IMR-90 (cell line): ENCODE results near the gene ZMIZ1. TPM values are rescaled to one million over a fixed set of nuclear protein-coding genes. Genes with fewer than 3 reads are reported as not detected.

Source experiments
- ATAC-seq: fragments of 200-7000 bp; cut with Tn5 transposase; 2 replicates; pipeline ENCODE4 v1.9.1; 2020; ENCODE audit warnings: low read depth, mild to moderate bottlenecking, moderate library complexity
- BruUV-seq: library from RNA; stranded (reverse); fragments of 400-500 nt; replicated peaks from 2 replicates; lab custom pipeline; 2021; lab: Mats Ljungman, UMichigan
- CTCF ChIA-PET: fragments of 300-600 bp; formaldehyde crosslinking; extraction: SDS; loops from one replicate; lab custom pipeline; 2021; ENCODE audit warnings: antibody characterized with exemption; lab: Yijun Ruan, JAX
- POLR2A ChIA-PET: fragments of 300-600 bp; sonication (Branson Sonifier 250); formaldehyde crosslinking; loops from one replicate; lab custom pipeline; 2022; ENCODE audit warnings: antibody characterized with exemption; ENCODE audit not compliant: unreplicated experiment; lab: Charles Lee
- DNase-seq: peaks from one replicate; pipeline ENCODE4 v3.0.0; 2013
- H2AFZ ChIP-seq: replicated peaks from 2 replicates; pipeline ENCODE3; 2013; ENCODE audit warnings: low read length, mild to moderate bottlenecking; ENCODE audit not compliant: poor library complexity
- H2AK5ac ChIP-seq: 2 replicates; pipeline ENCODE4 v1.6.1; 2013; ENCODE audit warnings: low read depth, low read length, inconsistent platforms
- H2AK9ac ChIP-seq: replicated peaks from 2 replicates; pipeline ENCODE3; 2013; ENCODE audit warnings: mild to moderate bottlenecking, low read depth, low read length, moderate library complexity; ENCODE audit not compliant: poor library complexity
- H2BK120ac ChIP-seq: 2 replicates; pipeline ENCODE4 v1.6.1; 2013; ENCODE audit warnings: low read depth, low read length, inconsistent platforms
- H2BK15ac ChIP-seq: 3 replicates; pipeline ENCODE4 v1.6.1; 2013; ENCODE audit warnings: low read depth, low read length, inconsistent platforms
- H2BK20ac ChIP-seq: 2 replicates; pipeline ENCODE4 v1.6.1; 2013; ENCODE audit warnings: low read depth, mild to moderate bottlenecking, inconsistent platforms, low read length, moderate library complexity
- H2BK5ac ChIP-seq: 2 replicates; pipeline ENCODE4 v1.6.1; 2013; ENCODE audit warnings: mild to moderate bottlenecking, low read depth, low read length, inconsistent platforms; ENCODE audit not compliant: poor library complexity, severe bottlenecking
- H3K14ac ChIP-seq: replicated peaks from 2 replicates; pipeline ENCODE4 v1.6.1; 2013; ENCODE audit warnings: low read depth, low read length, inconsistent platforms
- H3K18ac ChIP-seq: 2 replicates; pipeline ENCODE4 v1.6.1; 2013; ENCODE audit warnings: low read depth, low read length, control low read depth
- H3K23ac ChIP-seq: 2 replicates; pipeline ENCODE4 v1.6.1; 2013; ENCODE audit warnings: low read depth, low read length, inconsistent platforms
- H3K27ac ChIP-seq: 2 replicates; pipeline ENCODE4 v1.5.1; 2013; ENCODE audit warnings: mild to moderate bottlenecking, control low read depth, low read length; ENCODE audit not compliant: insufficient read depth
- H3K27me3 ChIP-seq: 2 replicates; pipeline ENCODE4 v1.6.1; 2013; ENCODE audit warnings: low read length; ENCODE audit not compliant: control insufficient read depth, insufficient read depth
- H3K36me3 ChIP-seq: 2 replicates; pipeline ENCODE4 v1.6.1; 2013; ENCODE audit warnings: low read length, mixed read lengths; ENCODE audit not compliant: control insufficient read depth, insufficient read depth
- H3K4ac ChIP-seq: 2 replicates; pipeline ENCODE4 v1.6.1; 2013; ENCODE audit warnings: low read depth, low read length, inconsistent platforms
- H3K4me1 ChIP-seq: 2 replicates; pipeline ENCODE4 v1.6.1; 2013; ENCODE audit warnings: low read length, mixed read lengths; ENCODE audit not compliant: control insufficient read depth, insufficient read depth
- H3K4me2 ChIP-seq: 2 replicates; pipeline ENCODE4 v1.6.1; 2013; ENCODE audit warnings: low read depth, mild to moderate bottlenecking, control low read depth, low read length, moderate library complexity
- H3K4me3 ChIP-seq: 2 replicates; pipeline ENCODE4 v1.5.1; 2013; ENCODE audit warnings: low read depth, mild to moderate bottlenecking, control low read depth, low read length, moderate library complexity; ENCODE audit not compliant: insufficient read depth
- H3K56ac ChIP-seq: 2 replicates; pipeline ENCODE4 v1.6.1; 2013; ENCODE audit warnings: low read length, inconsistent platforms; ENCODE audit not compliant: insufficient read depth; ENCODE audit errors: extremely low read depth
- H3K79me1 ChIP-seq, 2 experiments: 2 replicates each; pipeline ENCODE4 v1.6.1; 2013; ENCODE audit warnings: low read length in 2 of 2, inconsistent platforms in 1 of 2, low read depth in 1 of 2
- H3K9ac ChIP-seq: 2 replicates; pipeline ENCODE4 v1.6.1; 2013; ENCODE audit warnings: low read depth, low read length, control low read depth
- H3K9me1 ChIP-seq: 2 replicates; pipeline ENCODE4 v1.6.1; 2013; ENCODE audit warnings: low read length, inconsistent platforms; ENCODE audit not compliant: insufficient read depth
- H3K9me3 ChIP-seq: 2 replicates; pipeline ENCODE4 v1.6.1; 2013; ENCODE audit warnings: low read length; ENCODE audit not compliant: control insufficient read depth, insufficient read depth
- H4K20me1 ChIP-seq: 2 replicates; pipeline ENCODE4 v1.6.1; 2013; ENCODE audit warnings: low read length, inconsistent platforms; ENCODE audit not compliant: insufficient read depth
- H4K5ac ChIP-seq: 2 replicates; pipeline ENCODE4 v1.6.1; 2013; ENCODE audit warnings: mild to moderate bottlenecking, low read depth, low read length, control low read depth
- H4K8ac ChIP-seq, 2 experiments: 2 replicates each; pipeline ENCODE4 v1.6.1; 2013; ENCODE audit warnings: low read depth in 2 of 2, low read length in 2 of 2, control low read depth in 1 of 2, inconsistent platforms in 1 of 2
- H4K91ac ChIP-seq: 2 replicates; pipeline ENCODE4 v1.6.1; 2013; ENCODE audit warnings: low read depth, low read length, inconsistent platforms; ENCODE audit not compliant: insufficient read depth
- BHLHE40 ChIP-seq: fragments of 150-350 bp; IDR thresholded peaks from 2 replicates; pipeline ENCODE4 v1.6.1; 2016; ENCODE audit warnings: mild to moderate bottlenecking, low read depth, low read length
- CEBPB ChIP-seq: IDR thresholded peaks from 2 replicates; pipeline ENCODE4 v1.6.1; 2012; ENCODE audit warnings: low read depth, low read length, improper control_type of control experiment
- CHD1 ChIP-seq: IDR thresholded peaks from 2 replicates; pipeline ENCODE4 v1.6.1; 2012; ENCODE audit warnings: low read depth, low read length, improper control_type of control experiment
- CTCF ChIP-seq: conservative IDR thresholded peaks from 2 replicates; pipeline ENCODE4 v1.5.1; 2012; ENCODE audit warnings: mild to moderate bottlenecking, low read depth, low read length, improper control_type of control experiment
- FOS ChIP-seq: fragments of 150-350 bp; IDR thresholded peaks from 2 replicates; pipeline ENCODE4 v1.6.1; 2016; ENCODE audit warnings: low read depth, low read length
- NFE2L2 ChIP-seq: fragments of 150-350 bp; IDR thresholded peaks from 2 replicates; pipeline ENCODE4 v1.6.1; 2016; ENCODE audit warnings: low read depth, mild to moderate bottlenecking, low read length
- POLR2A ChIP-seq: IDR thresholded peaks from 2 replicates; pipeline ENCODE4 v1.6.1; 2012; ENCODE audit warnings: mild to moderate bottlenecking, low read depth, low read length
- RAD21 ChIP-seq: IDR thresholded peaks from 2 replicates; pipeline ENCODE4 v1.6.1; 2012; ENCODE audit warnings: low read length, improper control_type of control experiment
- RCOR1 ChIP-seq: IDR thresholded peaks from 2 replicates; pipeline ENCODE4 v1.6.1; 2012; ENCODE audit warnings: mild to moderate bottlenecking, low read length, improper control_type of control experiment; ENCODE audit not compliant: insufficient replicate concordance
- SMC3 ChIP-seq: fragments of 150-350 bp; IDR thresholded peaks from 2 replicates; pipeline ENCODE4 v1.6.1; 2016; ENCODE audit warnings: low read depth, mild to moderate bottlenecking, antibody characterized with exemption, low read length, moderate library complexity
- USF2 ChIP-seq: fragments of 150-350 bp; IDR thresholded peaks from 2 replicates; pipeline ENCODE4 v1.6.1; 2017; ENCODE audit warnings: mild to moderate bottlenecking, antibody characterized with exemption, low read length, low read depth
- WGBS, 2 experiments: methylation state at CpG; one replicate each; pipeline versions ENCODE4 v1.1.5 to v1.1.7; 2013; ENCODE audit warnings: missing lambda C conversion rate in 2 of 2; ENCODE audit not compliant: insufficient read length in 1 of 2; ENCODE audit errors: extremely low coverage in 2 of 2; 5-methylcytosine and 5-hydroxymethylcytosine counted together
- dilution Hi-C: fragments of 300-500 bp; cut with HindIII; formaldehyde crosslinking; loops from one replicate; pipeline ENCODE4 v1.14.3; 2018; ENCODE audit warnings: low sequenced_read_pairs; ENCODE audit not compliant: unreplicated experiment
- in situ Hi-C: fragments of 300-500 bp; cut with MboI; formaldehyde crosslinking; loops from 3 replicates; pipeline ENCODE4 v1.14.3; 2019; ENCODE audit warnings: low sequenced_read_pairs, inconsistent platforms, mixed read lengths
- intact Hi-C: fragments of 100-400 bp; cut with micrococcal nuclease; formaldehyde crosslinking; loops from 2 replicates; pipeline ENCODE4 v1.10.0; 2022
- polyA plus RNA-seq, 3 experiments: library from polyadenylated mRNA; depleted of rRNA; stranded (reverse); fragments of >200 nt; gene quantifications; 2 replicates each; pipeline ENCODE4 v1.2.3, GENCODE V29; 2012; ENCODE audit warnings: low replicate concordance in 1 of 3
- total RNA-seq: library from RNA; depleted of rRNA; stranded (reverse); fragments of >200 nt; gene quantifications from 2 replicates; pipeline ENCODE4 v1.2.3, GENCODE V29; 2012

Gene ZMIZ1
- total and polyA plus RNA-seq, 2 of the 4 experiments (the other 2 are of a cell fraction): 6.6 to 48.7 TPM

- peak overlapping the region; percentile 47 for H4K91ac ChIP-seq
- H3K9me1 ChIP-seq: peaks cover 50% of the 10 kb centered on the region
- H3K4ac ChIP-seq: peak overlapping the region; percentile 63; the same call in 1 of the 2 replicates
- TF ChIP-seq BHLHE40 (no peak), RAD21 (no peak), CTCF (no peak), CHD1 (no peak), RCOR1 (no peak), CEBPB (no peak), FOS (no peak), SMC3 (no peak), USF2 (no peak), POLR2A (no peak), NFE2L2 (no peak)
- H3K79me1 ChIP-seq: peaks cover 53 to 97% of the 10 kb centered on the region in 2 experiments; a peak in 3 of 4 replicates
- peak overlapping the region; percentile 6; the same call in 1 of the 2 replicates for H2BK20ac ChIP-seq
- H3K9ac ChIP-seq: no peak overlapping the region
- peaks cover 31% of the 10 kb centered on the region for H3K36me3 ChIP-seq
- H2AK9ac ChIP-seq: peak overlapping the region; percentile 70
- BruUV-seq: no TSS peak
- H3K4me3 ChIP-seq: no peak overlapping the region
- intact Hi-C loops (no loop called here), dilution Hi-C loops (no loop called here), in situ Hi-C loops (no loop called here)
- no peak overlapping the region; the same call in 1 of the 2 replicates for H3K56ac ChIP-seq
- peak overlapping the region; percentile 4; the same call in 1 of the 2 replicates for H3K27ac ChIP-seq
- peak overlapping the region in 1 of 2 experiments; percentile 14; a peak in 1 of 4 replicates for H4K8ac ChIP-seq
- H3K9me3 ChIP-seq: no peaks in the 10 kb centered on the region
- H3K14ac ChIP-seq: peak overlapping the region; percentile 76
- no peak for ATAC-seq
- peak overlapping the region; percentile 35; the same call in 1 of the 2 replicates for H2BK120ac ChIP-seq
- ChIA-PET CTCF (no interaction called here), POLR2A (no interaction called here)
- H3K4me2 ChIP-seq: no peak overlapping the region
- peaks cover 63% of the 10 kb centered on the region for H3K4me1 ChIP-seq
- peak overlapping the region; percentile 10 for H2AFZ ChIP-seq
- no peak overlapping the region for H3K18ac ChIP-seq
- H2BK5ac ChIP-seq: peak overlapping the region; percentile 11
- H4K20me1 ChIP-seq: peaks cover 59% of the 10 kb centered on the region
- WGBS, 2 experiments: 94% methylated on average over 3 of the region's 13 CpGs; no CpG with 5 or more reads in 1 of the 2 experiments
- no peak overlapping the region for H2BK15ac ChIP-seq
- no peaks in the 10 kb centered on the region for H3K27me3 ChIP-seq
- DNase-seq: no peak
- no peak overlapping the region for H4K5ac ChIP-seq
- peak overlapping the region; percentile 76 for H3K23ac ChIP-seq
- H2AK5ac ChIP-seq: no peak overlapping the region
These were observed 63.3 kb downstream of the ZMIZ1 start for GRCh38 chr10:79131836-79132631.
